Measurements from ENCODE around the gene SESN3.
"Not testable (repeated sequence)": the region's sequence is repeated elsewhere in the genome, so short reads cannot be mapped to it uniquely, and the experiment has no call there.

Gene SESN3

GRCh38 chr11:95253141-95253540 lies 22.1 kb upstream of the SESN3 start:
- Histone ChIP-seq H3K27ac (ENCODE audit: extremely low read depth, low read depth, low read length) (no peak overlapping the region), H3K4me1 (ENCODE audit: control insufficient read depth, insufficient read depth, low read length) (peaks cover 14% of the 10 kb centered on the region), H3K4me3 (ENCODE audit: low read depth, low read length) (no peak overlapping the region), H3K9me3 (ENCODE audit: control insufficient read depth, insufficient read depth, low read depth, low read length) (no peaks in the 10 kb centered on the region), H3K36me3 (ENCODE audit: control insufficient read depth in 2 of 2, insufficient read depth in 1 of 2, low read length in 2 of 2) (no peaks in the 10 kb centered on the region)
- ChIA-PET POLR2A (interaction anchor here (2.7 to 2.8 kb wide), 2 partner anchors 22 to 23 kb away, joined by 11 to 13 read pairs; partner anchors contain the start of gene SESN3), CTCF (no interaction called here)
- TF ChIP-seq ZNF596 (tag by site-specific recombination; IDR thresholded peaks at IDR 0.05), result no peak
- no peak for TF ChIP-seq ZNF785 (tag by site-specific recombination; IDR thresholded peaks at IDR 0.05)
- no peak for TF ChIP-seq ZNF473 (tag by site-specific recombination; IDR thresholded peaks at IDR 0.05)
- TF ChIP-seq ZNF24 (tag by site-specific recombination; IDR thresholded peaks at IDR 0.05), result no peak
- no peak for TF ChIP-seq ZNF174 (tag by site-specific recombination; IDR thresholded peaks at IDR 0.05)
- no peak for TF ChIP-seq ZNF350 (tag by site-specific recombination; IDR thresholded peaks at IDR 0.05)
- TF ChIP-seq ZNF660 (tag by site-specific recombination; IDR thresholded peaks at IDR 0.05), result no peak
- TF ChIP-seq ZNF140 (tag by site-specific recombination; IDR thresholded peaks at IDR 0.05), result no peak
- TF ChIP-seq ZNF362 (tag by site-specific recombination; IDR thresholded peaks at IDR 0.05), result no peak
- no peak for TF ChIP-seq ZNF366 (tag by site-specific recombination; conservative IDR thresholded peaks at IDR 0.05)
- TF ChIP-seq ZSCAN23 (tag by site-specific recombination; IDR thresholded peaks at IDR 0.05), result no peak
- TF ChIP-seq SP3 (tag by site-specific recombination; IDR thresholded peaks at IDR 0.05), result no peak
- no peak for TF ChIP-seq ZBTB26 (tag by site-specific recombination; optimal IDR thresholded peaks at IDR 0.05)

GRCh38 chr11:95252586-95252985 lies 21.6 kb upstream of the SESN3 start:
- Histone ChIP-seq H3K27ac (ENCODE audit: extremely low read depth, low read depth, low read length) (no peak overlapping the region), H3K4me1 (ENCODE audit: control insufficient read depth, insufficient read depth, low read length) (peaks cover 14% of the 10 kb centered on the region), H3K9me3 (ENCODE audit: control insufficient read depth, insufficient read depth, low read depth, low read length) (no peaks in the 10 kb centered on the region), H3K36me3 (ENCODE audit: control insufficient read depth in 2 of 2, insufficient read depth in 1 of 2, low read length in 2 of 2) (no peaks in the 10 kb centered on the region), H3K4me3 (ENCODE audit: low read depth, low read length) (no peak overlapping the region)
- TF ChIP-seq ZNF585B (tag by site-specific recombination; IDR thresholded peaks at IDR 0.05) (peak; percentile 31; the same call in 1 of the 2 replicates), ZNF830 (tag by site-specific recombination; IDR thresholded peaks at IDR 0.05; ENCODE audit: low read depth) (no peak)
- ChIA-PET CTCF (no interaction called here), POLR2A (interaction anchor here (2.7 to 2.8 kb wide), 2 partner anchors 21 to 23 kb away, joined by 11 to 13 read pairs; partner anchors contain the start of gene SESN3)

- H3K36me3 ChIP-seq (ENCODE audit: control insufficient read depth in 2 of 2, insufficient read depth in 1 of 2, low read length in 2 of 2); CTCF ChIA-PET; H3K27ac ChIP-seq (ENCODE audit: extremely low read depth, low read depth, low read length); POLR2A ChIA-PET; H3K4me3 ChIP-seq (ENCODE audit: low read depth, low read length); H3K9me3 ChIP-seq (ENCODE audit: control insufficient read depth, insufficient read depth, low read depth, low read length): not testable (repeated sequence)
- peaks cover 16% of the 10 kb centered on the region for H3K4me1 ChIP-seq (ENCODE audit: control insufficient read depth, insufficient read depth, low read length)
Observed at GRCh38 chr11:95251896-95252295, 20.9 kb upstream of the SESN3 start.

- Histone ChIP-seq H3K27ac (ENCODE audit: extremely low read depth, low read depth, low read length) (no peak overlapping the region), H3K9me3 (ENCODE audit: control insufficient read depth, insufficient read depth, low read depth, low read length) (no peaks in the 10 kb centered on the region)
- TF ChIP-seq ZFP3 (tag by site-specific recombination; IDR thresholded peaks at IDR 0.05; ENCODE audit: low read depth) (no peak), ZNF701 (tag by site-specific recombination; IDR thresholded peaks at IDR 0.05) (no peak), ZNF280C (tag by site-specific recombination; IDR thresholded peaks at IDR 0.05) (no peak), ZNF621 (tag by site-specific recombination; IDR thresholded peaks at IDR 0.05) (no peak), SCRT1 (tag by site-specific recombination; IDR thresholded peaks at IDR 0.05; ENCODE audit: borderline replicate concordance) (peak; percentile 26; the same call in 1 of the 2 replicates), GLI2 (tag by site-specific recombination; IDR thresholded peaks at IDR 0.05; ENCODE audit: borderline replicate concordance, low read depth) (no peak), PRDM6 (tag by site-specific recombination; IDR thresholded peaks at IDR 0.05) (no peak)
Observed at GRCh38 chr11:95248666-95249467, 17.9 kb upstream of the SESN3 start.

More at GRCh38 chr11:95248666-95249467, 17.9 kb upstream of the SESN3 start:
- Histone ChIP-seq H3K36me3 (ENCODE audit: control insufficient read depth in 2 of 2, insufficient read depth in 1 of 2, low read length in 2 of 2) (no peaks in the 10 kb centered on the region), H3K4me1 (ENCODE audit: control insufficient read depth, insufficient read depth, low read length) (0 out of 2 replicates have a peak, but pooled peaks cover 3% of the 10 kb centered on the region), H3K4me3 (ENCODE audit: low read depth, low read length) (no peak overlapping the region)
- ChIA-PET POLR2A (interaction anchor here (1.8 kb wide), 1 partner anchor 18 kb away, joined by 9 read pairs; the partner anchor contains the start of gene SESN3), CTCF (no interaction called here)

Data from HEK293 (cell line).